GM12878 (cell line): ENCODE measurements around the gene MICALL2. TPM values are rescaled to one million over a fixed set of nuclear protein-coding genes. Genes with fewer than 3 reads are reported as not detected.

ENCODE experiments used
- ATAC-seq: fragments of 200-7000 bp; cut with Tn5 transposase; 3 replicates; pipeline ENCODE4 v1.9.1; 2020; ENCODE audit warnings: mild to moderate bottlenecking, moderate library complexity
- BruUV-seq: library from RNA; stranded (reverse); fragments of 400-500 nt; replicated peaks from 2 replicates; lab custom pipeline; 2021; lab: Mats Ljungman, UMichigan
- CTCF ChIA-PET: fragments of 300-600 bp; sonication (Branson Sonifier 250); formaldehyde crosslinking; extraction: SDS; loops from one replicate; lab custom pipeline; 2021; ENCODE audit warnings: inconsistent platforms; lab: Yijun Ruan, JAX
- POLR2A ChIA-PET: fragments of 350-600 bp; formaldehyde crosslinking; extraction: SDS; loops from one replicate; lab custom pipeline; 2021; ENCODE audit warnings: inconsistent platforms; lab: Charles Lee
- RAD21 ChIA-PET: fragments of 300-600 bp; sonication (Branson Sonifier 250); formaldehyde crosslinking; loops from one replicate; lab custom pipeline; 2023; ENCODE audit warnings: antibody characterized with exemption; ENCODE audit not compliant: unreplicated experiment; lab: Charles Lee
- SMC1A ChIA-PET: fragments of 300-600 bp; sonication (Branson Sonifier 250); formaldehyde crosslinking; loops from one replicate; lab custom pipeline; 2023; ENCODE audit not compliant: unreplicated experiment, uncharacterized antibody; lab: Charles Lee
- DNase-seq: peaks from one replicate; pipeline ENCODE4 v3.0.0-alpha.2; 2011; ENCODE audit warnings: low read depth, low spot score
- FAIRE-seq: peaks from 3 replicates; lab custom pipeline; 2011; peaks lifted over from hg19 to GRCh38; lab: Jason Lieb, UNC
- H2AFZ ChIP-seq: 2 replicates; pipeline ENCODE4 v1.6.0; 2011; ENCODE audit warnings: low read depth, low read length, control low read depth; ENCODE audit not compliant: control insufficient read depth
- H3K27ac ChIP-seq: 2 replicates; pipeline ENCODE4 v1.5.1; 2011; ENCODE audit warnings: control low read depth; ENCODE audit not compliant: control insufficient read depth, insufficient read depth
- H3K27me3 ChIP-seq, 2 experiments: replicated peaks in 1 of 2; 2 replicates each; pipeline versions ENCODE4 v1.6.0 to v1.6.1; 2011; ENCODE audit warnings: low read length in 1 of 2; ENCODE audit not compliant: control insufficient read depth in 2 of 2, insufficient read depth in 2 of 2
- H3K36me3 ChIP-seq, 2 experiments: 2 replicates each; pipeline ENCODE4 v1.5.1; 2011; ENCODE audit warnings: low read length in 1 of 2; ENCODE audit not compliant: control insufficient read depth in 2 of 2, insufficient read depth in 2 of 2
- H3K4me1 ChIP-seq: 2 replicates; pipeline ENCODE4 v1.6.1; 2011; ENCODE audit warnings: mild to moderate bottlenecking, low read length, moderate library complexity, mixed read lengths; ENCODE audit not compliant: control insufficient read depth, insufficient read depth
- H3K4me2 ChIP-seq: 2 replicates; pipeline ENCODE4 v1.6.0; 2011; ENCODE audit warnings: control low read depth; ENCODE audit not compliant: control insufficient read depth, insufficient read depth
- H3K4me3 ChIP-seq: fragments of 200-600 bp; sonication (generic); 2 replicates; pipeline ENCODE4 v1.5.1; 2016
- H3K79me2 ChIP-seq: 2 replicates; pipeline ENCODE4 v1.6.0; 2011; ENCODE audit warnings: low read length; ENCODE audit not compliant: control insufficient read depth, insufficient read depth
- H3K9ac ChIP-seq: 2 replicates; pipeline ENCODE4 v1.8.0; 2011; ENCODE audit warnings: low read length, control low read depth, mixed read lengths; ENCODE audit not compliant: control insufficient read depth, insufficient read depth
- H3K9me3 ChIP-seq: replicated peaks from 3 replicates; pipeline ENCODE4 v1.5.1; 2011; ENCODE audit warnings: mild to moderate bottlenecking, low read length; ENCODE audit not compliant: control insufficient read depth, insufficient read depth
- H4K20me1 ChIP-seq: 2 replicates; pipeline ENCODE4 v1.6.0; 2011; ENCODE audit not compliant: control insufficient read depth, insufficient read depth
- BCL11A ChIP-seq: IDR thresholded peaks from 2 replicates; pipeline ENCODE4 v1.6.1; 2011; ENCODE audit warnings: low read depth, low read length
- BCL3 ChIP-seq: IDR thresholded peaks from 2 replicates; pipeline ENCODE4 v1.6.1; 2011; ENCODE audit warnings: borderline replicate concordance, low read depth, mild to moderate bottlenecking, moderate library complexity, low read length; ENCODE audit not compliant: insufficient read depth, poor library complexity, severe bottlenecking
- GATAD2B ChIP-seq: fragments of 450-650 bp; conservative IDR thresholded peaks from 2 replicates; pipeline ENCODE4 v1.6.1; 2017; ENCODE audit warnings: low read depth, mild to moderate bottlenecking, moderate library complexity
- IRF5 ChIP-seq: fragments of 450-650 bp; IDR thresholded peaks from 2 replicates; pipeline ENCODE4 v1.6.1; 2017; ENCODE audit warnings: borderline replicate concordance
- MYC ChIP-seq: IDR thresholded peaks from 2 replicates; pipeline ENCODE4 v1.6.1; 2011; ENCODE audit warnings: mild to moderate bottlenecking, low read length, moderate library complexity, inconsistent platforms; ENCODE audit not compliant: insufficient read depth, insufficient replicate concordance, insufficient read length, severe bottlenecking
- NBN ChIP-seq: fragments of 450-650 bp; IDR thresholded peaks from 2 replicates; pipeline ENCODE4 v1.6.1; 2016
- RAD21 ChIP-seq: IDR thresholded peaks from 2 replicates; pipeline ENCODE4 v1.6.1; 2011; ENCODE audit warnings: mild to moderate bottlenecking, low read depth, low read length, moderate library complexity; ENCODE audit not compliant: insufficient read depth
- TBL1XR1 ChIP-seq: IDR thresholded peaks from 2 replicates; pipeline ENCODE4 v1.6.1; 2012; ENCODE audit warnings: low read depth, low read length, improper control_type of control experiment
- YY1 ChIP-seq: IDR thresholded peaks from 2 replicates; pipeline ENCODE4 v1.6.1; 2011; ENCODE audit warnings: low read depth, mild to moderate bottlenecking, low read length
- ZBTB33 ChIP-seq: fragments of 450-650 bp; IDR thresholded peaks from 2 replicates; pipeline ENCODE4 v1.6.1; 2017; ENCODE audit warnings: mild to moderate bottlenecking
- ZBTB40 ChIP-seq: fragments of 450-650 bp; IDR thresholded peaks from 2 replicates; pipeline ENCODE4 v1.6.1; 2016; ENCODE audit warnings: mild to moderate bottlenecking, moderate library complexity, borderline replicate concordance
- ZZZ3 ChIP-seq: IDR thresholded peaks from 2 replicates; pipeline ENCODE4 v1.6.1; 2011; ENCODE audit warnings: low read depth; ENCODE audit not compliant: control insufficient read depth, insufficient read length
- WGBS: methylation state at CpG from one replicate; pipeline ENCODE4 v1.1.6; 2016; ENCODE audit warnings: low lambda C conversion rate; ENCODE audit not compliant: insufficient replicate concordance, insufficient coverage; ENCODE audit errors: missing lambda C conversion rate; 5-methylcytosine and 5-hydroxymethylcytosine counted together
- in situ Hi-C: fragments of 300-500 bp; cut with MboI; formaldehyde crosslinking; loops from 9 replicates; pipeline ENCODE4 v1.14.3; 2018; ENCODE audit warnings: mixed read lengths
- intact Hi-C: fragments of 100-400 bp; cut with micrococcal nuclease; formaldehyde crosslinking; loops from one replicate; pipeline ENCODE4 v1.14.2; 2022; ENCODE audit not compliant: unreplicated experiment
- polyA plus RNA-seq, 11 experiments: library from polyadenylated mRNA; depleted of rRNA in 4 of 11; unstranded in 6 of 11; stranded (reverse) in 5 of 11; fragments of >200 nt; fragmentation: Nextera tagmentation in 4 of 11; fragmentation: Illumina TruSeq in 1 of 11; extraction: Ambion mirVana in 4 of 11; extraction: Trizol in 1 of 11; gene quantifications; 1 replicate in 1 of 11; 2 replicates in 10 of 11; pipeline versions ENCODE4 v1.2.1 to v1.2.3, GENCODE V29; 2011 to 2016; ENCODE audit warnings: inconsistent platforms in 2 of 11, missing spikeins in 2 of 11, low read depth in 1 of 11
- total RNA-seq, 4 experiments: library from RNA; depleted of rRNA in 3 of 4; stranded (reverse); fragments of >200 nt in 3 of 4; fragmentation: Illumina TruSeq in 1 of 4; extraction: Trizol in 1 of 4; gene quantifications; 2 replicates each; pipeline versions ENCODE4 v1.2.1 to v1.2.3, GENCODE V29; 2013 to 2021

The MICALL2 gene
- total and polyA plus RNA-seq, 10 of the 15 experiments (the other 5 are each of a cell fraction or from before 2014, with no cell fraction given): 0.04 to 1.7 (median 0.83) TPM; not detected in 3

- in situ Hi-C loops: no loop called here
- no peaks in the 10 kb centered on the region; the same call in 1 of the 2 replicates for H4K20me1 ChIP-seq
- no peaks in the 10 kb centered on the region for H3K27me3 ChIP-seq
- H3K9me3 ChIP-seq: no peaks in the 10 kb centered on the region
- TSS peak; percentile 75 for BruUV-seq
- intact Hi-C loops: loop anchor here (2.0 to 5.0 kb wide), 2 partner anchors 29 to 63 kb away; no protein-coding TSS in a partner anchor
- peak; percentile 95 for ATAC-seq
- peak within 1 kb of the TSS; percentile 80 for H2AFZ ChIP-seq
- POLR2A ChIA-PET: interaction anchor here (0.7 kb wide), 1 partner anchor 904 kb away, joined by 3 read pairs; no protein-coding TSS in a partner anchor
- RAD21 ChIA-PET: no interaction called here
- H3K4me3 ChIP-seq: peak within 1 kb of the TSS; percentile 82
- H3K36me3 ChIP-seq: peaks cover 0 to 3% of the 10 kb centered on the region in 2 experiments; a peak in 1 of 4 replicates
- H3K4me2 ChIP-seq: peak within 1 kb of the TSS; percentile 95
- peak; percentile 34 for DNase-seq
- H3K4me1 ChIP-seq: peaks cover 26% of the 10 kb centered on the region
- CTCF ChIA-PET: interaction anchor here (1.4 kb wide), 1 partner anchor 706 kb away, joined by 3 read pairs; no protein-coding TSS in a partner anchor
- H3K79me2 ChIP-seq: peaks cover 18% of the 10 kb centered on the region
- SMC1A ChIA-PET: interaction anchor here (0.9 kb wide), 1 partner anchor 733 kb away, joined by 3 read pairs; no protein-coding TSS in a partner anchor
- peak within 1 kb of the TSS; percentile 75 for H3K9ac ChIP-seq
- peak; percentile 71 for FAIRE-seq
- WGBS: 1% methylated on average over 98 of the region's 118 CpGs
- H3K27ac ChIP-seq: peak within 1 kb of the TSS; percentile 61
- TF ChIP-seq NBN (no peak; the same call in 1 of the 2 replicates), BCL3 (no peak), BCL11A (no peak), RAD21 (0 out of 2 replicates have a peak, but pooled peaks have one; percentile 17), YY1 (peak; percentile 85), ZBTB40 (peak; percentile 95), IRF5 (no peak), MYC (no peak), GATAD2B (peak; percentile 87), TBL1XR1 (peak; percentile 90; the same call in 1 of the 2 replicates), ZZZ3 (no peak), ZBTB33 (no peak)
Observed at GRCh38 chr7:1503816-1504775, 44.8 kb upstream of the MICALL2 start, which contains the start of gene INTS1. Gene INTS1 (minus strand): TSS chr7:1504389. CDS start chr7:1503960, 429 bp downstream.
